Loucy (cell line): Measurements from ENCODE around the gene SMARCAD1.
A peak's percentile ranks its signal among the peaks of the same experiment; 100 is the strongest.

Experiments
- H2AFZ ChIP-seq: fragments of 200-600 bp; sonication (generic); 2 replicates; pipeline ENCODE4 v1.6.0; 2016; ENCODE audit warnings: antibody characterized with exemption, mild to moderate bottlenecking, low read length, moderate library complexity
- H3F3A ChIP-seq: fragments of 200-600 bp; 2 replicates; pipeline ENCODE4 v1.6.0; 2016; ENCODE audit warnings: antibody characterized with exemption, low read depth, mild to moderate bottlenecking
- H3K27me3 ChIP-seq: fragments of 200-600 bp; sonication (generic); 2 replicates; pipeline ENCODE4 v1.6.1; 2014; ENCODE audit warnings: low read length, mild to moderate bottlenecking; ENCODE audit not compliant: insufficient read depth, poor library complexity, severe bottlenecking
- H3K36me3 ChIP-seq: fragments of 200-600 bp; sonication (generic); 2 replicates; pipeline ENCODE4 v1.6.1; 2016; ENCODE audit warnings: low read length; ENCODE audit not compliant: insufficient read depth
- H3K4me1 ChIP-seq: fragments of 200-600 bp; sonication (generic); 2 replicates; pipeline ENCODE4 v1.5.1; 2014; ENCODE audit warnings: low read length, mild to moderate bottlenecking; ENCODE audit not compliant: insufficient read depth, poor library complexity, severe bottlenecking
- H3K4me2 ChIP-seq: fragments of 200-600 bp; sonication (generic); 2 replicates; pipeline ENCODE4 v1.6.0; 2014; ENCODE audit warnings: antibody characterized with exemption, low read length, low read depth, mild to moderate bottlenecking; ENCODE audit not compliant: poor library complexity, severe bottlenecking
- H3K4me3 ChIP-seq: fragments of 200-600 bp; sonication (generic); 2 replicates; pipeline ENCODE4 v1.5.1; 2014; ENCODE audit warnings: low read length, mild to moderate bottlenecking, mixed read lengths; ENCODE audit not compliant: poor library complexity, severe bottlenecking
- H3K79me2 ChIP-seq: fragments of 200-600 bp; sonication (generic); 2 replicates; pipeline ENCODE4 v1.6.1; 2014; ENCODE audit warnings: low read length; ENCODE audit not compliant: insufficient read depth
- H3K9ac ChIP-seq: fragments of 200-600 bp; sonication (generic); 2 replicates; pipeline ENCODE4 v1.6.0; 2014; ENCODE audit warnings: mild to moderate bottlenecking, low read depth, low read length, moderate library complexity; ENCODE audit not compliant: poor library complexity, severe bottlenecking
- H3K9me2 ChIP-seq: fragments of 200-600 bp; sonication (generic); replicated peaks from 2 replicates; pipeline ENCODE4 v1.6.1; 2016; ENCODE audit warnings: low read depth, low read length, mixed read lengths
- H3K9me3 ChIP-seq: fragments of 200-600 bp; sonication (generic); 2 replicates; pipeline ENCODE4 v1.6.1; 2014; ENCODE audit warnings: mild to moderate bottlenecking, antibody characterized with exemption, low read length, low read depth; ENCODE audit not compliant: insufficient read depth
- H4K20me1 ChIP-seq: fragments of 200-600 bp; sonication (generic); 2 replicates; pipeline ENCODE4 v1.6.0; 2014; ENCODE audit warnings: antibody characterized with exemption, low read length, mild to moderate bottlenecking; ENCODE audit not compliant: insufficient read depth, poor library complexity, severe bottlenecking
- CTCF ChIP-seq: fragments of 200-600 bp; sonication (generic); conservative IDR thresholded peaks from 2 replicates; pipeline ENCODE4 v1.5.1; 2014; ENCODE audit warnings: mild to moderate bottlenecking, antibody characterized with exemption, low read length
- EZH2phosphoT487 ChIP-seq: fragments of 200-600 bp; IDR thresholded peaks from 2 replicates; pipeline ENCODE4 v1.6.1; 2018; ENCODE audit warnings: antibody characterized with exemption, mild to moderate bottlenecking, moderate library complexity, borderline replicate concordance

Gene SMARCAD1

GRCh38 chr4:94208918-94209317, 1.3 kb downstream of the SMARCAD1 start:
- Histone ChIP-seq H3K9ac (peak overlapping the region; percentile 95), H3K79me2 (peaks cover 58% of the 10 kb centered on the region), H2AFZ (no peak overlapping the region), H3K9me2 (no peaks in the 10 kb centered on the region), H3K9me3 (no peaks in the 10 kb centered on the region), H4K20me1 (peaks cover 15% of the 10 kb centered on the region), H3K27me3 (no peaks in the 10 kb centered on the region), H3K4me3 (peak overlapping the region; percentile 93), H3F3A (no peaks in the 10 kb centered on the region), H3K4me1 (peaks cover 38% of the 10 kb centered on the region), H3K36me3 (peaks cover 12% of the 10 kb centered on the region; the same call in 1 of the 2 replicates), H3K4me2 (peak overlapping the region; percentile 94)
- no peak for TF ChIP-seq CTCF
- TF ChIP-seq EZH2phosphoT487, result no peak

- Histone ChIP-seq H3K4me1 (peaks cover 54% of the 10 kb centered on the region), H3K27me3 (no peaks in the 10 kb centered on the region), H3K79me2 (peaks cover 86% of the 10 kb centered on the region), H3F3A (no peaks in the 10 kb centered on the region), H3K36me3 (peaks cover 39% of the 10 kb centered on the region; the same call in 1 of the 2 replicates), H3K4me3 (no peak overlapping the region), H3K9me2 (no peaks in the 10 kb centered on the region), H3K4me2 (peak overlapping the region; percentile 94), H4K20me1 (peaks cover 20% of the 10 kb centered on the region), H2AFZ (no peak overlapping the region), H3K9ac (no peak overlapping the region), H3K9me3 (no peaks in the 10 kb centered on the region)
- TF ChIP-seq CTCF (no peak), EZH2phosphoT487 (no peak)
Observed at GRCh38 chr4:94211861-94212260, 4.2 kb downstream of the SMARCAD1 start.

- Histone ChIP-seq H3K27me3 (no peaks in the 10 kb centered on the region), H3K9ac (no peak overlapping the region), H3K4me1 (peaks cover 52% of the 10 kb centered on the region), H4K20me1 (peaks cover 27% of the 10 kb centered on the region), H3K4me3 (peak overlapping the region; percentile 30), H3F3A (no peaks in the 10 kb centered on the region), H3K4me2 (peak overlapping the region; percentile 43), H3K9me3 (no peaks in the 10 kb centered on the region), H3K36me3 (peaks cover 54% of the 10 kb centered on the region; the same call in 1 of the 2 replicates), H3K9me2 (no peaks in the 10 kb centered on the region), H2AFZ (no peak overlapping the region), H3K79me2 (peaks cover 93% of the 10 kb centered on the region)
- TF ChIP-seq EZH2phosphoT487, result no peak
- TF ChIP-seq CTCF, result no peak
Observed at GRCh38 chr4:94214703-94215319, 7.1 kb downstream of the SMARCAD1 start.
